HG03095 (cell line): ENCODE data around the gene CATSPER1.

Experiments used
- ATAC-seq: cut with Tn5 transposase; IDR thresholded peaks from one replicate; pipeline ENCODE4 v1.9.1; 2021; ENCODE audit warnings: moderate library complexity; ENCODE audit not compliant: unreplicated experiment

CATSPER1 gene

DNA sequence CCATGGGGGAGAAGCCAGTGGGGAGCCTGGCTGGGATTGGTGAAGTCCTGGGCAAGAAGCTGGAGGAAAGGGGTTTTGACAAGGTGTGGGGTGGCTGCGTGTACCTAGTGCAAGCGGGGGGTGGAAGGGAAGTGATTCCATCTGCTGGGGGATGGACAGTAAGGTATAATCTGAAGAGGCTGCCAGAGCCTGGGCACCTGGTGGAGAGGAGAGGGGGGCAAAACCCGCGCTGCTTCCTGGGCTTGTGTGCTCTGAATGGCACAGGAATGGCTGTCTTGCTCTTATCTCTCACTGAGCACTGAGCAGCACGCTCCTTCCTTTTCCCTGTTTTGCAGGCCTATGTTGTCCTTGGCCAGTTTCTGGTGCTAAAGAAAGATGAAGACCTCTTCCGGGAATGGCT is 23.0 kb downstream of the CATSPER1 start:
- ATAC-seq, result no peak

DNA sequence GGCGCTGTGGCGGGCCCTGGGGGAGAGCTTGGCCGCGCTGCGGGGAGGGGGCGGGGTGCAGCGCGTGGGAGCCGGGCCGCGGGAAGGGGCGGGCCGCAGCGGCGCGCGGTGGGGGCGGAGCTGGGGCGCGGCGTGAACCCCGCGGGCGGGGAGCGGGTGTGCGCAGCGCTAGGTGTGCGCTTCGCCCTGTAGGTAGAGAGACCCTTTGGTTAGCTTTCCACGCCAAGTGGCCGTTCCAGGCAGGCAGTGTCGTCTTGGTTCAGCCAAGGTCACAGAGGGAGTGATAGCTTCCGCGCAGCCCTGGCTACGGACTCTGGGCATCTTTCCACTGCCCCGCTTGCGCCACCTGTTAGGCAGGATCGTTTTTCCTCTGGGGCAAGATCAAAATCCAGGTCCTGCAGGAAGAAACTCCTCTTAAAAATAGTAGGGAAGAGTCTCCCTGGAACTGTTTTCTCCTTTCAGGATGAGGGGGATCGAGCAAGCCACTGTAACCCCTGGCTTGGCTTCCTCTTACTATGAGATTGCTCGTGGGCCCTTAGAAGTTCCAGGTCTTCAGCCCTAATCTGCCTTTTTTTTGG is 23.5 kb downstream of the CATSPER1 start:
- ATAC-seq, result peak; percentile 34

- peak; percentile 68 for ATAC-seq
Measured at GRCh38 chr11:66001942-66002647, 24.2 kb downstream of the CATSPER1 start, which contains the start of the genes BANF1 and EIF1AD. BANF1 (plus strand) TSS chr11:66002503; CDS start chr11:66003251, 748 bp downstream. EIF1AD (minus strand) TSS chr11:66002157; CDS start chr11:66000389, 1,768 bp downstream.

DNA sequence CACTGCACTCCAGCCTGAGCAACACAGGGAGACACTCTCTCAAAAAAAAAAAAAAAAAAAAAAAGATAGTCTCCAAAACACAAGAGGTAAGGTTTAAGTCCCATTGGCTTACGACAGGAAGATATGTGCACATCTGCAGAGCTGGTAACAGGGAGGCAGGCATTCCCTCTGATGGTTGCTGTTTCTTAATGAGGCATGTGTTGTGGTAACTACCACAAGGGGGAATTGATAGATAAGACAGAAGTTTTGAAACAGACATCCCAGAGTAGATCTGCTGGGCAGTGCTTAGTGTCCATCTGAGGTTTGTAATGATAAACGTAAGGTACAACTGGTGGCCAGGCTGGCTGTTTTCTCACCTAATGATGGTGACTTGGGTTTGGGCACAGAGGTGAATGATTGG is 29.0 kb downstream of the CATSPER1 start:
- ATAC-seq, result no peak

GRCh38 chr11:65992056-65992455 is 34.2 kb downstream of the CATSPER1 start:
- no peak for ATAC-seq

GRCh38 chr11:65988791-65989592 is 37.3 kb downstream of the CATSPER1 start:
- peak; percentile 80 for ATAC-seq

DNA sequence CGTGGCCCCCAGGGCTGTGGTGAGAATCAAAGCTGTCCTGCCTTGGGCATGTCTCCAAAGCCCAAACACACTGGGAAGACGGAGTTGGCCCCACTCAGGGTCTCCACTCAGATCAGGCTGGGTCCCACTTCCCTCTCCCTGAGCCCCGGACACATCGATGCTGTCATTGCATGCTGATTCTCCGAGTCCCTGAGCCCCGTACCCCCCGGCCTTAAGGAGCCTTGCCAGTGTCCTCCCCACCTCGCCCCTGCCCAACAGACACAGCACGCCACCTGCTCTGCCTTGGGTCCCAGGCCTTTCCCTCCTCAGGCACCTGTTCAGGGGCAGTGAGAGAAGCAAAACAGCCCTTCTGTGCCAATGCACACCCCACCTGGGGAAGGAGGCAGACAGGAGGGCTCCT is 38.9 kb downstream of the CATSPER1 start:
- ATAC-seq, result no peak

DNA sequence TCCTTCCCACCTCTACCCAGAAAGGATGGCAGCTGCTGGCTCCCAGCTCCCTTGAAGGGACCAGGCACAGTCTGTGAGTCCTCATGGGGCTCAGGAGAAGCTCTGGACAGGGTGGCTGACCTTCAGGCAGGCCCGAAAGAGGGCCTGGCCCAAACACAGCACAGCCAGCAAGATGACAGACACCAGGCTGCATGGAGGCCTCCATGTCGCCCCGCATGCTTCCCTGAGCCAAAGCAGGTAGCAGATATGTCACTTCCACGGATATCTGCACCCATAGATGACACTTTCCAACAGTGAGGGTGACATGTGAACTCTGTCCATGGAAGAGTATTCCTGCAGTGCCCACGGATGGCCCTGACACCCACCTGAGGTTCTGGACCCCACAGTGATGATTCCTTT is 42.7 kb downstream of the CATSPER1 start:
- ATAC-seq, result no peak

DNA sequence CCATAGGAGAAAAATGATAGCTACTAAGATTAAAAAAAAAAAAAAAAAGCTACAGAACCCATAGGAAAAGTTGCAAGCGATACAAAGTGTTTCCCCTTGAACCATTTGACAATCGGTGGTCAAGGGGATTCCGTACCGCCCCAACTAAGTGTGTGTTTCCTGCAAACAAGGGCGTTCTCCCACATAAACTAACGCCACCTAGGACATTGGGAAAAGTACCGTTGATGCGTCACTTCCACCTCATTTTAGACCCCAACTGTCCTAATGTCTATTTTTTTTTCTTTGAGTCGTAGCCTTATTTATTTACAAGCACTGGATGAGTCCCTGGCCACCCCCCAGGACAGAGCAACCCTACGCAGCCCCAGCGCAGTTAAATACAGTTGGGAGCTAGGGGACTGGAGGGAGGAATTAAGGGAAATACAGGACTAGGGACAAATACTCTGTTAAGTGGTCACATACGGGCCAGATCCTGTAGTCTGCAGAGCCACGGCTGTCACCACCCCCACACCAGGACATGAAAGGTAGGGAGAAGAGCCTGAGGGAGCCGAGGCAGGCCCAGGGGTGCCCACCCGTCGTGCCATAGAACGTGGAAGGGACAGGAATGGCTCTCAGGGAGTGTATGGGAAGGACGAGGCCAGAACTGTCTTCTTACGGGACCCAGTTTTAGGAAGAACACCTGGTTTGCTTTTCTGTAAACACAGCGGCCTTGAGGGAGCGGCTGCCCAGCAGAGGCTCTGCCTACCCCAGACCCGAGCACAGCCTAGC is 43.3 kb downstream of the CATSPER1 start:
- no peak for ATAC-seq

GRCh38 chr11:65981972-65982823 is 44.1 kb downstream of the CATSPER1 start:
- ATAC-seq, result no peak

DNA sequence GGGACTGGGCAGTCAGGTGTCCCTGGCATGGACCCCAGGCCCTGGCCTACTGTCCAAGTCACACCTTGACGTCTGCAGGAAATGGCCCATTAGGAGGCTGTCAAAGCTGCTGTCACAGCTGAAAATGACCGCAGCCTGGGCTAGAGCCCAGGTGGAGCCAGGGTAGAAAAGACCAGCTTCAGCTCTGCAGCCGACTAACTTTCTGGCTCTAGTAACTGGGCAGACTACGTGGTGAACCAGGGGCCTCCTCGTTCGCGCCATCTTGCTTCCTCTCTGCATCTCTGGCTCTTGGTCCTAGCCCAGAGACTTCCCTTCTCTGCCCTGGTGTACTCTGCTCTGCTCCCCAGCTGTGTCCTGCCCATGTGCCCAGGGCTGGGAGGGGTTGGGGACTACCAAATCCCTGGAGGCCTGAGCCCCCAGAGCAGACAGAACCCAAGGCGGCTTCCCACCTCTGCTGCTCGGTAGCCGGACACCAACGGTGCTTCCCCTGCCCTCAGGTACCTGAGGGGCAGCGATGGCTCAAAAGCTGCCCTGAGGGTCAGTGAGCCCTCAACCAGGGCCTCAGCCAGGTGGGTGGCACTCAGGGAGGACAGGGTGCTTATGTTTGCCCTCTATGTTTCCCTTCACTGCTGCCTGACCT is 45.1 kb downstream of the CATSPER1 start:
- ATAC-seq, result no peak

DNA sequence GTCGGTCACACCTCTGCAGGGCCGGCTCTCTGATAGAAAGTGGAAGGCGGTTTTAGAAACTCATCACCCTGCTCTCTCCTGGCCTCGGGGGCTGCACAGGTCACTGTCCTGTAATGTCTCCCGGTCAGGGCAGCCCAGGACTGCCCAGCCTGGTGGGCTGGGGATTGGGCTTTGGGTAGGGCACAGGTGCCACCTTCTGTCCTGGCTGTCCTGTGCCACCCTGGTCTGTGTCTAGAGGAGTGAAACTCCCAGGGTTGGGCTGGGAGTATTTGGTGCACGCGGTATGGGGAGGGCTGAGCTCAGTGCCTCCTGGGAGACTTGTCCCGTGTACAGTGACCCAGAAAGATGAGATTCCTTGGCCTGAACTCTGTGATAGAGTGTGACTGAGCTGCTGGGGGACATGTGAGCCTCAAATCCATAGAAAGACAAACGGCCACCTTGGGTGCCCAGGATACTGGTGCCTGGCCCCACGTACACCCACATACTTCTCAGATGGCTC is 47.0 kb downstream of the CATSPER1 start:
- no peak for ATAC-seq

DNA sequence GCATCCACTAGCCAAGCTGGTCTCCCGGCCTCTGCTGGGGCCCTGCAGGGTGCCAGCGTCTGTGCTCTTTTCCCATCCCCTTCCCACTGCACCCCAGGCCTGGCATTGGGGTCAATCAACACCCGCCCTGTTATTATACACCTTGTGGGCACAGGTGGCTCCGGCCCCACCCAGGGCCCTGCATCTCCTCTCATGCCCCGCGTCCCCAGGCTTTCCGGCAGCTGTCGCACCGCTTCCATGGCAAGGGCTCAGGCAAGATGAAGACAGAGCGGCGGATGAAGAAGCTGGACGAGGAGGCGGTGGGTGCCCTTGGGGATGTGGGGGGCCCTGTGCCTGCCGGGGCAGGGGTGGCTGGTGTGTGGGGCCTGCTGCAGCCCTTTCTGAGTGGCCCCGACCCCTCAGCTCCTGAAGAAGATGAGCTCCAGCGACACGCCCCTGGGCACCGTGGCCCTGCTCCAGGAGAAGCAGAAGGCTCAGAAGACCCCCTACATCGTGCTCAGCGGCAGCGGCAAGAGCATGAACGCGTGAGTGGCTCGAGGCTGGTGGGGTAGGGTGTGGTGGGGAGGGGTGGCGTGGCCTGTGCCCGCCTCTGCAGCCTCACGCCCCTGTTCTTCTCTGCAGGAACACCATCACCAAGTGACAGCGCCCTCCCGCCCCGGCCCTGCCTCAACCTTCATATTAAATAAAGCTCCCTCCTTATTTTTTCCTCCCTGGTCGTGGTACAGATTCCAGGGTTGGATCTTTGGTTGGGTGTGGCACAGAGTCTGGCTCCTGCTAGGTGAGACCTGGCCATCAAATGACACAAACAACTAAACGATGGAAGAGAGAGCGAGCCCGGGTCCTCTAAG is 47.7 kb downstream of the CATSPER1 start:
- no peak for ATAC-seq

GRCh38 chr11:65977621-65978390 is 48.5 kb downstream of the CATSPER1 start:
- ATAC-seq, result no peak

GRCh38 chr11:65976216-65977176 is 49.8 kb downstream of the CATSPER1 start:
- ATAC-seq, result no peak

GRCh38 chr11:65975771-65976170 is 50.5 kb downstream of the CATSPER1 start:
- ATAC-seq, result no peak
